ENCODE data around the gene SMG6. TPM values are rescaled to one million over a fixed set of nuclear protein-coding genes. Genes with fewer than 3 reads are reported as not detected.
"Not testable (repeated sequence)": the region's sequence is repeated elsewhere in the genome, so short reads cannot be mapped to it uniquely, and the experiment has no call there.

The SMG6 gene
- total and polyA plus RNA-seq, 2 donors: 30.0 to 31.0 TPM

DNA sequence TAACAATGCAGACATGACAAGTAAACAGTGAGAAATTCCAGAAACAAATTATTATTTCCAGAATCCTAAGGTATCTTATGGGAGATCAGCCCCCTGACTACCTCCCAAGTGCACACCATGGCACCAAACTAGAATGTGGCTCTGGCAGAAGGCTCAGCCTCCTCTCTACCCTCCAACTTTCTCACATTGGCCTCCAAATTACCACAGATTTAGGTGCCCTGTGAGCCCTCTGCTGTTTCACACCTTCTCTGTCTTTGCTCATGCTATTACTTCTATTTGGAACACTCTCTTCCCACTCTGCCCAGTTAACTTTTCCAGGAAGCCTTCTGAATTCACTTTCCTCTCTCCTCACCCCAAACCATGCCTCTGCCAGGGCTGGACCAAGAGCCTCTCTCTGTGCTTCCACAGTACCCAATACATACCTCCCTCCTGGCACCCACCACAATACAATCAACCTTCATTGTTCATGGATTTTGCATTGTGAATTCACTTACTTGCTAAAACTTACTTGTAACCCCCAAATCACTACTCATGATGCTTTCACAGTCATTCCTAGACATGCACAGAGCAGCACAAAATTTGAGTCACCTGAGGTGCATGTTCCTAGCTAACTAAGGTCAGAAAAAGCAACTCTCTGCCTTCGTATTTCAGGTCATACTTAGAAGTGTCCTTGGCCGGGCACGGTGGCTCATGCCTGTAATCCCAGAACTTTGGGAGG, 31.4 kb downstream of the SMG6 start:
- Histone ChIP-seq H3K4me1 (ENCODE audit: control insufficient read depth in 2 of 2, insufficient read depth in 2 of 2, low read length in 2 of 2) (peaks cover 3 to 35% of the 10 kb centered on the region in 2 donors), H3K36me3 (ENCODE audit: control insufficient read depth in 2 of 2, insufficient read depth in 2 of 2, low read length in 1 of 2) (peaks cover 0 to 40% of the 10 kb centered on the region in 2 donors), H3K4me3 (ENCODE audit: low read length in 2 of 2) (no peak overlapping the region), H3K9me3 (ENCODE audit: control insufficient read depth in 2 of 2, insufficient read depth in 1 of 2, low read length in 1 of 2) (no peaks in the 10 kb centered on the region), H3K27me3 (ENCODE audit: control insufficient read depth in 2 of 2, insufficient read depth in 1 of 2, low read length in 1 of 2) (no peaks in the 10 kb centered on the region), H3K27ac (ENCODE audit: low read depth in 1 of 2, low read length in 1 of 2) (no peak overlapping the region)
- DNase-seq (ENCODE audit: low read depth in 6 of 9, low spot score in 9 of 9): no peak
- 97% methylated on average over 3 of the region's 3 CpGs for WGBS

DNA sequence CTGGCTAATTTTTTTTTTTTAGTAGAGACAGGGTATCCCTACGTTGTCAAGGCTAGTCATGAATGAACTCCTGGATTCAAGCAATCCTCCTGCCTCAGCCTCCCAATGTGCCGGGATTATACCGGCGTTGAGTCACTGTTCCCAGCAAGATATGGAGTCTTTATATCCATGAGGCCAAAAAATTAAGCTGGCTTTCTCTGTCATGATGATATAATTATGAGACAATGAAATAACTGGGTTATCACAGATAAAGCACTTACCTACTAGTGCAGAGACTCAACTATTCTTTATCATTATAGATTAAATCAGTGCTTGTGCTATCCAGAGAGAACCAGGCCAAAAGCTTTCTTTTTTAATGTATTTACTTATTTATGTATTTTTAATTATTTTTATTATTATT, 36.2 kb downstream of the SMG6 start:
- no peaks in the 10 kb centered on the region for H3K27me3 ChIP-seq (ENCODE audit: control insufficient read depth in 2 of 2, insufficient read depth in 1 of 2, low read length in 1 of 2)
- WGBS: 94% methylated on average over 4 of the region's 4 CpGs
- peaks cover 0 to 20% of the 10 kb centered on the region in 2 donors for H3K36me3 ChIP-seq (ENCODE audit: control insufficient read depth in 2 of 2, insufficient read depth in 2 of 2, low read length in 1 of 2)
- H3K27ac ChIP-seq (ENCODE audit: low read depth in 1 of 2, low read length in 1 of 2): peak overlapping the region; percentile 95 to 97
- no peak for DNase-seq (ENCODE audit: low read depth in 6 of 9, low spot score in 9 of 9)
- H3K9me3 ChIP-seq (ENCODE audit: control insufficient read depth in 2 of 2, insufficient read depth in 1 of 2, low read length in 1 of 2): no peaks in the 10 kb centered on the region
- H3K4me3 ChIP-seq (ENCODE audit: low read length in 2 of 2): no peak overlapping the region
- H3K4me1 ChIP-seq (ENCODE audit: control insufficient read depth in 2 of 2, insufficient read depth in 2 of 2, low read length in 2 of 2): peaks cover 11 to 62% of the 10 kb centered on the region in 2 donors

DNA sequence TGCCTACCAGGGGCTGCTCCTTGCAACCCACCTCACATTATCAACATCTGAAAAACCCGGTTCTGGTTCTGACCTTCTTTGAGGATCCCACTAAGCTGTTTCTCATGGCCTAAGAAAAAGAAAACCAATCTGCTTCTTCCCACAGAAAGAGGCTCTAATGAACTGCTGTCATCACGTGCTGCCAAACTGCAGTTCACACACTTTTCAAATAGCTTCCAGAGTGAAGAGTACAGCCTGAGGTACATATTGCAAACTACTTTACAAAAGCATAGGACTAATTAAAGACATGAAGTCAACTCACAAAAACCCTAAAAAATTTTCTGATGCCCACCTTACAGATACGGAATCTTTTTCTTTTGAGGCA, 36.7 kb downstream of the SMG6 start:
- peak overlapping the region; percentile 95 to 97 for H3K27ac ChIP-seq (ENCODE audit: low read depth in 1 of 2, low read length in 1 of 2)
- WGBS: 52% methylated on average over 3 of the region's 3 CpGs

DNA sequence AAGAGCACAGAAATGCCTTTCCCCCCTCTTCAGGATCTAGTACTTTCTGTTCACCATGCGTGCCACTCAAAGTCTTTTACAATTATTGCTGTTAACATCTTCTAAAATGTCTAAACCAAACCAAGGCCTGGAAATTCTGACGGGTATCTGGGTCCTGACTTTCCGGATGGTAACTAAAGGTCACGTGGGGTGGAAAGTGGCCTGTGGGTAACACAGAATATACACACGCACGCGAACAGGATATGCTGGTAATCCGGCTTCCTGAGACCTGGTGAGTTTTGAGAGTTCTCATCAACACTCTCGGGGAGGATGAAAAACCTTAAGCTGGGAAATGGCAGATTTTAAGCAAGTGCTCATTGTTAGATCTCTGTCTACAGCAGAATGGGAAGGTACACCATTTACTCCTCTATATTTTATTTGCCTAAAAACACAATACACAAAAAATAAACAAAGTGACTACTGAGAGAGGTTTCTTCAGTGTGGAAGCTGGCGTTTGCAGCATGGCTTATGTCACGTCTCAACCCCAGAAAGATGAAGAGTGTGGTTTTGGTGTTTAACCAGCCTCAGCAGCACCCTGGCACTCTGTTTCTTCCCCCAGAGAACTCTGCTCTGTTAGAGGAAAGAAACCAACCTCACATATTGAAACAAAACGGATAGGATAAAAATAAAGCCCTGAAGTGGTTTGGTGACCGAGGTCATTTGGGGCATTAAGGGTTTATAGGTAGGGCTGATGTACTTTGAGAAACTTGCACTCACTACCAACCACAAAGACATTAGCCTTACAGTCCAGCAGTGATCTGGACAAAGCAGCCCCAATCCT, 37.3 kb downstream of the SMG6 start:
- Histone ChIP-seq H3K4me1 (ENCODE audit: control insufficient read depth in 2 of 2, insufficient read depth in 2 of 2, low read length in 2 of 2) (peaks cover 11 to 55% of the 10 kb centered on the region in 2 donors), H3K27me3 (ENCODE audit: control insufficient read depth in 2 of 2, insufficient read depth in 1 of 2, low read length in 1 of 2) (no peaks in the 10 kb centered on the region), H3K36me3 (ENCODE audit: control insufficient read depth in 2 of 2, insufficient read depth in 2 of 2, low read length in 1 of 2) (peaks cover 0 to 16% of the 10 kb centered on the region in 2 donors), H3K27ac (ENCODE audit: low read depth in 1 of 2, low read length in 1 of 2) (peak overlapping the region; percentile 95 to 97), H3K9me3 (ENCODE audit: control insufficient read depth in 2 of 2, insufficient read depth in 1 of 2, low read length in 1 of 2) (no peaks in the 10 kb centered on the region), H3K4me3 (ENCODE audit: low read length in 2 of 2) (peak overlapping the region; percentile 17 to 41)
- WGBS: 10% methylated on average over 13 of the region's 13 CpGs
- DNase-seq (ENCODE audit: low read depth in 6 of 9, low spot score in 9 of 9): peak; percentile 51 to 93 (median 76)

More for the DNA sequence above, 36.7 kb downstream of the SMG6 start:
- Histone ChIP-seq H3K9me3 (ENCODE audit: control insufficient read depth in 2 of 2, insufficient read depth in 1 of 2, low read length in 1 of 2) (no peaks in the 10 kb centered on the region), H3K27me3 (ENCODE audit: control insufficient read depth in 2 of 2, insufficient read depth in 1 of 2, low read length in 1 of 2) (no peaks in the 10 kb centered on the region), H3K4me3 (ENCODE audit: low read length in 2 of 2) (no peak overlapping the region), H3K4me1 (ENCODE audit: control insufficient read depth in 2 of 2, insufficient read depth in 2 of 2, low read length in 2 of 2) (peaks cover 11 to 58% of the 10 kb centered on the region in 2 donors), H3K36me3 (ENCODE audit: control insufficient read depth in 2 of 2, insufficient read depth in 2 of 2, low read length in 1 of 2) (peaks cover 0 to 16% of the 10 kb centered on the region in 2 donors)
- peak in 2 of 9 donors; percentile 26 to 60 for DNase-seq (ENCODE audit: low read depth in 6 of 9, low spot score in 9 of 9)

DNA sequence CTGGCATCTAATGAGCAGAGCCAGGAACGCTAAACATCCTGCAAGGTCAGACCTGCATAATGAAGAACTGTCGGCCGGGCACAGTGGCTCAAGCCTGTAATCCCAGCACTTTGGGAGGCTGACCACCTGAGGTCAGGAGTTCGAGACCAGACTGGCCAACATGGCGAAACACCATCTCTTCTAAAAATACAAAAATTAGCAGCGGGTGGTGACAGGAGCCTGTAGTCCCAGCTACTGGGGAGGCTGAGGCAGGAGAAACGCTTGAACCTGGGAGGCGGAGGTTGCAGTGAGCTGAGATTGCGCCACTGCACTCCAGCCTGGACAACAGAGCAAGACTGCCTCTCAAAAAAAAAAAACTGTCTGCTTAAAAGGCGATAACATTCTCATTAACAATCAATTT, 38.4 kb downstream of the SMG6 start:
- Histone ChIP-seq H3K4me1 (ENCODE audit: control insufficient read depth in 2 of 2, insufficient read depth in 2 of 2, low read length in 2 of 2) (peaks cover 12 to 54% of the 10 kb centered on the region in 2 donors), H3K36me3 (ENCODE audit: control insufficient read depth in 2 of 2, insufficient read depth in 2 of 2, low read length in 1 of 2) (peaks cover 0 to 16% of the 10 kb centered on the region in 2 donors), H3K27ac (ENCODE audit: low read depth in 1 of 2, low read length in 1 of 2) (peak overlapping the region; percentile 95 to 97)
- not testable (repeated sequence) for DNase-seq (ENCODE audit: low read depth in 6 of 9, low spot score in 9 of 9); H3K27me3 ChIP-seq (ENCODE audit: control insufficient read depth in 2 of 2, insufficient read depth in 1 of 2, low read length in 1 of 2); H3K4me3 ChIP-seq (ENCODE audit: low read length in 2 of 2); H3K9me3 ChIP-seq (ENCODE audit: control insufficient read depth in 2 of 2, insufficient read depth in 1 of 2, low read length in 1 of 2)
- WGBS: 97% methylated on average over 10 of the region's 10 CpGs

DNA sequence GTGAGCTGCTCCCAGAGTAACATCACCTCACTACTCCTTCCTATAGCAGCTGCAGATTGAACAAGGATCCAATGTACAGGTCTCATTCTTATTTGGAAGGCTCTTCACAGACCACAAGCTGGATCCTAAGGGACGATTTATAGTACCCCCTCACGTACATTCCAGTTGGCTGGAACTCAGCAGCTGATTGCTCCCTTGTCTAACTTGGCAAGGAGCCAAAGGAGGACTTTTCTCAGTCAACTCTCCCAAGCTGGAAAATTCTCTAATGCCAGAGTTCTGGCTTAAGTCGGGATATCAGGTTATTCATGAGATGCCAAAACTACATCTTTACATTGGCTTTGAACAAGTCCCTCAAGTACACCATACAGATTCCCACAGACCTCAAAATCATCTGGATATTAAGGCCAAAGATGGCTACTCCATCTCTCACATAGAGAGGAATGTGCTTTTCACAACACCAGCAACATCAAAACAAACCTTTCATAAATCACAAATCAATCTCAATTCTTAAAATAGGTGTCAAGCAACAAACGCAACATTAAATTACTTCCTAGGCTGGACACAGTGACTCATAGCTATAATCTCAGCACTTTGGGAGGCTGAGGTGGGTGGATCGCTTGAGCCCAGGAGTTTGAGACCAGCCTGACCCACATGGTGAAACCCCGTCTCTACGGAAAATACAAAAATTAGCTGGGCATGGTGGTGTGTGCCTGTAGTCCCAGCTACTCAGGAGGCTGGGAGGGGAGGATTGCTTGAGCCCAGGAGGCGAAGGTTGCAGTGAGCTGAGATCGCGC, 39.3 kb downstream of the SMG6 start:
- Histone ChIP-seq H3K4me3 (ENCODE audit: low read length in 2 of 2) (no peak overlapping the region), H3K9me3 (ENCODE audit: control insufficient read depth in 2 of 2, insufficient read depth in 1 of 2, low read length in 1 of 2) (no peaks in the 10 kb centered on the region), H3K27me3 (ENCODE audit: control insufficient read depth in 2 of 2, insufficient read depth in 1 of 2, low read length in 1 of 2) (no peaks in the 10 kb centered on the region), H3K36me3 (ENCODE audit: control insufficient read depth in 2 of 2, insufficient read depth in 2 of 2, low read length in 1 of 2) (peaks cover 6 to 9% of the 10 kb centered on the region in 2 donors), H3K4me1 (ENCODE audit: control insufficient read depth in 2 of 2, insufficient read depth in 2 of 2, low read length in 2 of 2) (peaks cover 16 to 60% of the 10 kb centered on the region in 2 donors), H3K27ac (ENCODE audit: low read depth in 1 of 2, low read length in 1 of 2) (peak overlapping the region; percentile 69 to 95)
- WGBS: 95% methylated on average over 10 of the region's 10 CpGs
- DNase-seq (ENCODE audit: low read depth in 6 of 9, low spot score in 9 of 9): no peak

DNA sequence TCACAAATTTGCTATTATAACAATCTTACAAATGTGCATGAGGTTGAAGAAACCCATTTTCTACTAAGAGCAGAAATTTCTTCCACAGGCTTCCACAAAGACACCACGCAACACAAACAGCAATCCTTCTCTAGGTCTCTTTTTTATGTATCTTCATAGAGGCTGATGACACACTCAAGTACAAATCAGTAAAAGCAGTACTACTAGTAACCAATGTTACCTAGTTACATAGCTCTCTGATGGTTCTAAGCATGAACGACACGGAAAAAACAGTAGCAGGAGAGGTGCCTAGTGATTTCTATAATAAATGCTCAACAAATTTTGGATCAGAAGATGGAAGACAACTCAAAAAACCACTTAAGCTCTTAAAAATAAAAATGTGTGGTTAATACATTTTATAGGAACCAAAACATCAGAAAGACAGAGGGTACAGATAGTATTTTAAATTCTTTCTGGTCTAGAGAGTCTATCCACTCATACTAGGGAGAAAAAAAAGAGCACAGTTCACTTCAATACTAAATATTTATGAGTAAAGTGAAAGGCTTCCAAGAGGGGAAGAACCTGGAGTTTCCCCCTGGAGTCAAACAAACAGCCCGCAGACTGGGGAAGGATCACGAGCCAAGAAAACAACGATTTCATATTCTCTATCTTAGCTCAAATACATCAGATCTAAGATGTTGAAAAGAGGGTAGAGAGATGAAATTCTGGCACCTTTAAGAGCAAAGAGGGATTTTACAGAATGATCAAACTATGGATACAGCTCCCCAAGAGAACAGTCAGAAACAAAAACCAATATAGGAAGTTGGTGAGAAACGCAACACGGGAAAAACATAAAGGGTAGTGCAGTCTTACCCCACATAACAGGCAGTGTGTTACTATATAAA, 40.2 kb downstream of the SMG6 start:
- Histone ChIP-seq H3K27ac (ENCODE audit: low read depth in 1 of 2, low read length in 1 of 2) (peak overlapping the region; percentile 69 to 95), H3K9me3 (ENCODE audit: control insufficient read depth in 2 of 2, insufficient read depth in 1 of 2, low read length in 1 of 2) (no peaks in the 10 kb centered on the region), H3K4me1 (ENCODE audit: control insufficient read depth in 2 of 2, insufficient read depth in 2 of 2, low read length in 2 of 2) (peaks cover 19 to 66% of the 10 kb centered on the region in 2 donors), H3K27me3 (ENCODE audit: control insufficient read depth in 2 of 2, insufficient read depth in 1 of 2, low read length in 1 of 2) (no peaks in the 10 kb centered on the region), H3K36me3 (ENCODE audit: control insufficient read depth in 2 of 2, insufficient read depth in 2 of 2, low read length in 1 of 2) (peaks cover 8 to 11% of the 10 kb centered on the region in 2 donors), H3K4me3 (ENCODE audit: low read length in 2 of 2) (no peak overlapping the region)
- WGBS: 86% methylated on average over 8 of the region's 8 CpGs
- DNase-seq (ENCODE audit: low read depth in 6 of 9, low spot score in 9 of 9): no peak

DNA sequence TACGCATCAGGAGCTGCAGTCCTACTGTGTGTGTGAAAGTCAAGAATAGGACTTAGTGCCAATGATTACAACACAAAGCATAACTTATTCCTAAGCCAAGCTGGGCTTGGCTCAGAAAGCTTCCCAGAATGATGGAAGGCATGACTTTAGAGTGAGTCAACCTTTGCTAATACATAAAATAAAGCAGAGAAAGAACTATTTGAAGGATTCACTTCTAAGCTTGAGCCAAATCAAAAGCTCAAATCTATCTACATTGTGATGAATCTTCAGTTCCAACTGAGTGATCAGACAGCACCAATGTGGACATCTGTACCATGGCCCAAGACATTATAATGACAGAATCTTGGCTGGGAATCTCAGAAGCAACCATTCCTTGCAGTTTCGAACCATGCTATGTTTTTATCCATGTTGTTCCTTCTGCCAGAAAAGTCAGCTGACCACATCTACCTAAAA, 41.4 kb downstream of the SMG6 start:
- 92% methylated on average over 2 of the region's 2 CpGs for WGBS
- peaks cover 16 to 58% of the 10 kb centered on the region in 2 donors for H3K4me1 ChIP-seq (ENCODE audit: control insufficient read depth in 2 of 2, insufficient read depth in 2 of 2, low read length in 2 of 2)
- H3K4me3 ChIP-seq (ENCODE audit: low read length in 2 of 2): no peak overlapping the region
- H3K27ac ChIP-seq (ENCODE audit: low read depth in 1 of 2, low read length in 1 of 2): peak overlapping the region in 1 of 2 donors; percentile 31
- H3K27me3 ChIP-seq (ENCODE audit: control insufficient read depth in 2 of 2, insufficient read depth in 1 of 2, low read length in 1 of 2): no peaks in the 10 kb centered on the region
- DNase-seq (ENCODE audit: low read depth in 6 of 9, low spot score in 9 of 9): no peak
- H3K9me3 ChIP-seq (ENCODE audit: control insufficient read depth in 2 of 2, insufficient read depth in 1 of 2, low read length in 1 of 2): no peaks in the 10 kb centered on the region
- peaks cover 3 to 11% of the 10 kb centered on the region in 2 donors for H3K36me3 ChIP-seq (ENCODE audit: control insufficient read depth in 2 of 2, insufficient read depth in 2 of 2, low read length in 1 of 2)
